ENCODE measurements around the gene OSM.
"Not testable (repeated sequence)": the region's sequence is repeated elsewhere in the genome, so short reads cannot be mapped to it uniquely, and the experiment has no call there.

Gene OSM

DNA sequence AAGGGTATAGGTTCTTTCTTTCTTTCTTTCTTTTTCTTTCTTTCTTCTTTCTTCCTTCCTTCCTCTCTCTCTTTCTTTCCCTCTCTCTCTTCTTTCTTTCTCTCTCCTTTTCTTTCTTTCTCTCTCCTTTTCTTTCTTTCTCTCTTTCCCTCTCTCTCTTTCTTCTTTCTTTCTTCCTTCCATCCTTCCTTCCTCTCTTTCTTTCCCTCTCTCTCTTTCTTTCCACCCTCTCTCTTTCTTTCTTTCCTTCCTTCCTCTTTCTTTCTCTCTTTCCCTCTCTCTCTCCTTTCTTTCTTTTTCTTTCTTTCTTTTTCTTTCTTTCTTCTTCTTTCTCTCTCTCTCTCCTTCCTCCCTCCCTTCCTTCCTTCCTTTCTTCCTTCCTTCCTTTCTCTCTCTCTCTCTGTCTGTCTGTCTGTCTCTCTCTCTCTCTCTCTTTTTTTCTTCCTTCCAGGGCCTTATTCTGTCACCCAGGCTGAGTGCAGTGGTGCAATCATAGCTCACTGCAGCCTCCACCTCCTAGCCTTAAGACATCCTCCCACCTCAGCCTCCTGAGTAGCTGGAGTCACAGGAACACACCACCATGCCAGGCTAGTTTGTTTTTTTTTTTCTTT, 46.9 kb downstream of the OSM start:
- Mint-ChIP-seq H3K4me1 (peaks cover 11% of the 10 kb centered on the region), H3K9me3 (no peaks in the 10 kb centered on the region), H3K27me3 (ENCODE audit: low read depth, poor library complexity) (peaks cover 36% of the 10 kb centered on the region), H3K27ac (no peak overlapping the region), H3K36me3 (ENCODE audit: low read depth) (no peaks in the 10 kb centered on the region), H3K4me3 (no peak overlapping the region)
- no peak for DNase-seq
- TF ChIP-seq, protein P1, sequence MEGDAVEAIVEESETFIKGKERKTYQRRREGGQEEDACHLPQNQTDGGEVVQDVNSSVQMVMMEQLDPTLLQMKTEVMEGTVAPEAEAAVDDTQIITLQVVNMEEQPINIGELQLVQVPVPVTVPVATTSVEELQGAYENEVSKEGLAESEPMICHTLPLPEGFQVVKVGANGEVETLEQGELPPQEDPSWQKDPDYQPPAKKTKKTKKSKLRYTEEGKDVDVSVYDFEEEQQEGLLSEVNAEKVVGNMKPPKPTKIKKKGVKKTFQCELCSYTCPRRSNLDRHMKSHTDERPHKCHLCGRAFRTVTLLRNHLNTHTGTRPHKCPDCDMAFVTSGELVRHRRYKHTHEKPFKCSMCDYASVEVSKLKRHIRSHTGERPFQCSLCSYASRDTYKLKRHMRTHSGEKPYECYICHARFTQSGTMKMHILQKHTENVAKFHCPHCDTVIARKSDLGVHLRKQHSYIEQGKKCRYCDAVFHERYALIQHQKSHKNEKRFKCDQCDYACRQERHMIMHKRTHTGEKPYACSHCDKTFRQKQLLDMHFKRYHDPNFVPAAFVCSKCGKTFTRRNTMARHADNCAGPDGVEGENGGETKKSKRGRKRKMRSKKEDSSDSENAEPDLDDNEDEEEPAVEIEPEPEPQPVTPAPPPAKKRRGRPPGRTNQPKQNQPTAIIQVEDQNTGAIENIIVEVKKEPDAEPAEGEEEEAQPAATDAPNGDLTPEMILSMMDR (IDR thresholded peaks at IDR 0.05) = no peak

- peaks cover 35% of the 10 kb centered on the region for H3K27me3 Mint-ChIP-seq (ENCODE audit: low read depth, poor library complexity)
Observed at GRCh38 chr22:30219049-30219654, 47.5 kb downstream of the OSM start.

DNA sequence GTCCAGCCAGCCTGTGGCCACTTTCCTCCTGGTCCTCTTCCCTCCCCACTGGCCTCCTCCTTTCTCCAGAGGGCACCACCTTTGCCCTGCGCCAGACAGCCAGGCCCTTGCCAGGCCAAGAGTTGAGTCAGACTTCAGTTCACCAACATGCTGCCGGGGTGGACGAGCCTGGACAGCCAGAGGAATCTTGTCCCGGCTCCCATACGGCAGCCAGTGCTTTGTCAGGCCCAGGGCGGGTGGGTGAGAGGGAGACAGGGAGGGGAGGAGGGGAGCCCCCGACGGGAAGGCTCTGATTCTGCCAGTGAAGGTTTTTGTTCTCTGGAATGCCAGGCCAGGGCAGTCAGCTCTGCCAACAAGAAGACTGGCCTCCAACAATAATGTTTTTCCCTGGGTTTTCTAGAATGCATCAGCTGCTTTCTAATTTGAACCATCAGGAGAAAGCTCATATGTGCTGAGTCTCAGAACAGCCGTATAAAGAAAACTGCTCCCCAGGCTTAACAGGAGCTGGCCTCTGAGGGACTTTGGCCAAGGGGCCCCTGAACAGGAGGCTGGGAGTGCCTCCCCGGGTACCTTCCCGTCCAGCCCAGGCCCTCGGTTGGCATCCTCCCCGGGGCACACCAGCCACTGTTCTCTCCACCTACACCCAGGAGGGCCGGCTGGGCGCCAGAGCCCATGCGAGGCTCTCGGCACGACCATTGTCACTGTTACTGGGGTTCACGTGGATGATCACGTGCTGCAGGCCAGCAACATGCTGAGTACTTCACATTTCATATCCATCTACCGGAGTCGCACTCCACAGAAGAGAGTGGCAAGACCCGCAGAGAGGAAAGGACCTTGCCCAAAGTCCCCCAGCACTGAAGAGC, 48.7 kb downstream of the OSM start:
- Mint-ChIP-seq H3K9me3 (no peaks in the 10 kb centered on the region), H3K4me1 (peaks cover 4% of the 10 kb centered on the region), H3K27ac (no peak overlapping the region), H3K4me3 (no peak overlapping the region), H3K27me3 (ENCODE audit: low read depth, poor library complexity) (peaks cover 33% of the 10 kb centered on the region), H3K36me3 (ENCODE audit: low read depth) (no peaks in the 10 kb centered on the region)
- DNase-seq = no peak
- TF ChIP-seq, protein P1 (IDR thresholded peaks at IDR 0.05) = no peak

More at GRCh38 chr22:30219049-30219654, 47.5 kb downstream of the OSM start:
- TF ChIP-seq, protein P1 (IDR thresholded peaks at IDR 0.05) = no peak
- no peak overlapping the region for H3K27ac Mint-ChIP-seq
- no peak overlapping the region for H3K4me3 Mint-ChIP-seq
- no peak for DNase-seq
- no peaks in the 10 kb centered on the region for H3K9me3 Mint-ChIP-seq
- H3K4me1 Mint-ChIP-seq = peaks cover 11% of the 10 kb centered on the region
- H3K36me3 Mint-ChIP-seq (ENCODE audit: low read depth) = no peaks in the 10 kb centered on the region

DNA sequence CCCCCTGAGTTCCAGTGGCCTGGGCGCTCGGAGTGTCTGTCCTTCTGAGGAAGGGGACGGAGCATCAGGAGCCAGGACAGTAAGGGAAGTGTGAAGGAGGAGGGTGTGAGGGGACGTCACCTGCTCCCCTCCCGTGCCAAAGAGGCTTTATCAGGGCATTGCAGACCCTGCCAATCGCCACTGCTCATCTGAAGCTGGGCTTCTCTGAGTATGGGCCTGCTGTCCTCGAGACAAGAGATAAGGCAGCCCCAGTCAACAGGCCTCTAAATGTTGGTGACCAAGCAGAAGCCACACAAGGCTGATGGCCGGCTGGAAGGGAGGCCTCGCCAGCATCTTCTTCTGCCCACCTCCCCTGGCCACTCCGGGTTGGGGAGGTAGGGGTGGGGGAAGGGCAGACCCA, 49.9 kb downstream of the OSM start:
- TF ChIP-seq, protein P1 (IDR thresholded peaks at IDR 0.05) = no peak
- no peak overlapping the region for H3K27ac Mint-ChIP-seq
- H3K9me3 Mint-ChIP-seq = no peaks in the 10 kb centered on the region
- no peaks in the 10 kb centered on the region for H3K36me3 Mint-ChIP-seq (ENCODE audit: low read depth)
- no peak for DNase-seq
- H3K4me1 Mint-ChIP-seq = no peaks in the 10 kb centered on the region
- H3K27me3 Mint-ChIP-seq (ENCODE audit: low read depth, poor library complexity) = peaks cover 29% of the 10 kb centered on the region
- H3K4me3 Mint-ChIP-seq = no peak overlapping the region

DNA sequence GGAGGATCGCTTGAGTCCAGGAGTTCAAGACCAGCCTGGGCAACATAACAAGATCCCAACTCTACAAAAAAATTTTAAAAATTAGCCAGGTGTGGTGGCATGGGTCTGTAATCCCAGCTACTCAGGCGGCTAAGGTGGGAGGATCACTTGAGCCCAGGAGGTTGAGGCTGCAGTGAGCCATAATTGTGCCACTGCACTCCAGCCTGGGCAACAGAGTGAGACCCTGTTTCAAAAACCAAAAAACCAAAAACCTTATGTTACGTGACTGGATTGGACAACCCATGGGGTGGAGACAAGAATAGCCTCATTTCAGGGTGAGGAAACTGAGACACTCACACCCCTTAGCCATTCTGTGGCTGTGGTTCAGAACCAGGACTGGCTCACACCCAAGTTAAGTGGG, 50.4 kb downstream of the OSM start:
- H3K27ac Mint-ChIP-seq; H3K36me3 Mint-ChIP-seq (ENCODE audit: low read depth); H3K4me1 Mint-ChIP-seq; H3K9me3 Mint-ChIP-seq; H3K4me3 Mint-ChIP-seq; DNase-seq: not testable (repeated sequence)
- H3K27me3 Mint-ChIP-seq (ENCODE audit: low read depth, poor library complexity) = peaks cover 33% of the 10 kb centered on the region

GRCh38 chr22:30214703-30215407, 51.8 kb downstream of the OSM start:
- no peak for DNase-seq
- Mint-ChIP-seq H3K9me3 (no peaks in the 10 kb centered on the region), H3K27ac (no peak overlapping the region), H3K36me3 (ENCODE audit: low read depth) (no peaks in the 10 kb centered on the region), H3K4me1 (peaks cover 15% of the 10 kb centered on the region), H3K4me3 (no peak overlapping the region), H3K27me3 (ENCODE audit: low read depth, poor library complexity) (peaks cover 28% of the 10 kb centered on the region)
- TF ChIP-seq, protein P1 (IDR thresholded peaks at IDR 0.05) = no peak

Measured in nephron progenitor cell (in vitro differentiated cells).